Right lobe of liver (tissue), 6 donors: ENCODE data around the gene TCF12. TPM values are rescaled to one million over a fixed set of nuclear protein-coding genes. Genes with fewer than 3 reads are reported as not detected.

Experiments used
- ATAC-seq, 4 donors: fragments of 200-7000 bp; cut with Tn5 transposase; one replicate each; pipeline ENCODE4 v1.9.1; 2020; ENCODE audit warnings: mild to moderate bottlenecking in 4 of 4, moderate library complexity in 4 of 4
- DNase-seq, 3 donors: peaks; one replicate each; pipeline ENCODE4 v3.0.0-alpha.2; 2020
- H3K27ac ChIP-seq, 3 donors: fragments of 200-600 bp; one replicate each; pipeline ENCODE4 v1.8.0; 2022
- H3K27me3 ChIP-seq, 2 donors: fragments of 200-600 bp; one replicate each; pipeline ENCODE4 v1.8.0; 2022
- H3K36me3 ChIP-seq, 4 donors: fragments of 200-600 bp; sonication (generic) in 1 of 4; one replicate each; pipeline versions ENCODE4 v1.5.1 to v1.8.0; 2017 to 2022; ENCODE audit warnings: control low read depth in 1 of 4
- H3K4me1 ChIP-seq, 4 donors: fragments of 200-600 bp; sonication (generic) in 1 of 4; one replicate each; pipeline versions ENCODE4 v1.5.1 to v1.8.0; 2017 to 2022; ENCODE audit warnings: control low read depth in 1 of 4
- H3K4me3 ChIP-seq, 3 donors: fragments of 200-600 bp; one replicate each; pipeline ENCODE4 v1.8.0; 2022
- H3K9me3 ChIP-seq, 4 donors: fragments of 200-600 bp; sonication (generic) in 1 of 4; one replicate each; pipeline versions ENCODE4 v1.5.1 to v1.8.0; 2017 to 2022; ENCODE audit warnings: control low read depth in 1 of 4
- POLR2A ChIP-seq: fragments of 450-650 bp; IDR thresholded peaks from one replicate; pipeline ENCODE4 v1.6.1; 2017; ENCODE audit warnings: antibody characterized with exemption, mild to moderate bottlenecking
- WGBS: methylation state at CpG from one replicate; pipeline ENCODE4 v1.1.6; 2018; ENCODE audit warnings: low coverage, low lambda C conversion rate; ENCODE audit not compliant: insufficient coverage; ENCODE audit errors: missing lambda C conversion rate; 5-methylcytosine and 5-hydroxymethylcytosine counted together
- intact Hi-C, 2 donors: fragments of 100-400 bp; cut with DNase I; formaldehyde crosslinking; loops; one replicate each; pipeline versions ENCODE4 v1.11.2 to v1.14.1; 2022
- total RNA-seq, 6 experiments: library from RNA; depleted of rRNA in 2 of 6; stranded (reverse); fragments of >200 nt in 2 of 6; fragmentation: NEBNext Ultra II Directional in 3 of 6; extraction: Animal tissue kit (Norgen Biotek cat#: 25700) in 3 of 6; gene quantifications; one replicate each; pipeline versions ENCODE4 v1.1.0 to v1.2.4, GENCODE V29; 2016 to 2023
- TF ChIP-seq, protein P1 (sequence below), 4 donors: fragments of 200-600 bp in 3 of 4; fragments of 450-650 bp in 1 of 4; IDR thresholded peaks; one replicate each; pipeline versions ENCODE4 v1.5.1 to v1.8.0; 2016 to 2022; ENCODE audit warnings: antibody characterized with exemption in 4 of 4, mild to moderate bottlenecking in 2 of 4
- donor health status: DM: no; HTN: yes; CAD: no.
- donor health status: DM: no; HTN: no; CAD: no.
- donor health status: DM: no; HTN: no; CAD: no.
- donor health status: DM: no; HTN: yes; CAD: no.
- donor health status: DM: no; HTN: yes; CAD: no.

TCF12 gene
- total RNA-seq, 6 experiments from 2014 or later: 28.9 to 41.9 (median 35.3) TPM

- no peak overlapping the region for H3K27ac ChIP-seq
- ATAC-seq (no peak), DNase-seq (no peak)
- intact Hi-C loops: loop anchor here in 1 of 2 donors (10.0 kb wide), 1 partner anchor 53 kb away; no protein-coding TSS in a partner anchor
- WGBS: 89% methylated on average over 1 of the region's 1 CpG
- H3K36me3 ChIP-seq: no peaks in the 10 kb centered on the region
- H3K4me1 ChIP-seq: peaks cover 0 to 18% (median 4%) of the 10 kb centered on the region in 4 donors
- TF ChIP-seq, protein P1, sequence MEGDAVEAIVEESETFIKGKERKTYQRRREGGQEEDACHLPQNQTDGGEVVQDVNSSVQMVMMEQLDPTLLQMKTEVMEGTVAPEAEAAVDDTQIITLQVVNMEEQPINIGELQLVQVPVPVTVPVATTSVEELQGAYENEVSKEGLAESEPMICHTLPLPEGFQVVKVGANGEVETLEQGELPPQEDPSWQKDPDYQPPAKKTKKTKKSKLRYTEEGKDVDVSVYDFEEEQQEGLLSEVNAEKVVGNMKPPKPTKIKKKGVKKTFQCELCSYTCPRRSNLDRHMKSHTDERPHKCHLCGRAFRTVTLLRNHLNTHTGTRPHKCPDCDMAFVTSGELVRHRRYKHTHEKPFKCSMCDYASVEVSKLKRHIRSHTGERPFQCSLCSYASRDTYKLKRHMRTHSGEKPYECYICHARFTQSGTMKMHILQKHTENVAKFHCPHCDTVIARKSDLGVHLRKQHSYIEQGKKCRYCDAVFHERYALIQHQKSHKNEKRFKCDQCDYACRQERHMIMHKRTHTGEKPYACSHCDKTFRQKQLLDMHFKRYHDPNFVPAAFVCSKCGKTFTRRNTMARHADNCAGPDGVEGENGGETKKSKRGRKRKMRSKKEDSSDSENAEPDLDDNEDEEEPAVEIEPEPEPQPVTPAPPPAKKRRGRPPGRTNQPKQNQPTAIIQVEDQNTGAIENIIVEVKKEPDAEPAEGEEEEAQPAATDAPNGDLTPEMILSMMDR (IDR thresholded peaks at IDR 0.05): no peak
- no peak for TF ChIP-seq POLR2A
- peaks cover 0 to 3% (median 0%) of the 10 kb centered on the region in 4 donors for H3K9me3 ChIP-seq
- H3K4me3 ChIP-seq: no peak overlapping the region
- no peaks in the 10 kb centered on the region for H3K27me3 ChIP-seq
Observed at GRCh38 chr15:57152133-57152532, 233.7 kb downstream of the TCF12 start.

DNA sequence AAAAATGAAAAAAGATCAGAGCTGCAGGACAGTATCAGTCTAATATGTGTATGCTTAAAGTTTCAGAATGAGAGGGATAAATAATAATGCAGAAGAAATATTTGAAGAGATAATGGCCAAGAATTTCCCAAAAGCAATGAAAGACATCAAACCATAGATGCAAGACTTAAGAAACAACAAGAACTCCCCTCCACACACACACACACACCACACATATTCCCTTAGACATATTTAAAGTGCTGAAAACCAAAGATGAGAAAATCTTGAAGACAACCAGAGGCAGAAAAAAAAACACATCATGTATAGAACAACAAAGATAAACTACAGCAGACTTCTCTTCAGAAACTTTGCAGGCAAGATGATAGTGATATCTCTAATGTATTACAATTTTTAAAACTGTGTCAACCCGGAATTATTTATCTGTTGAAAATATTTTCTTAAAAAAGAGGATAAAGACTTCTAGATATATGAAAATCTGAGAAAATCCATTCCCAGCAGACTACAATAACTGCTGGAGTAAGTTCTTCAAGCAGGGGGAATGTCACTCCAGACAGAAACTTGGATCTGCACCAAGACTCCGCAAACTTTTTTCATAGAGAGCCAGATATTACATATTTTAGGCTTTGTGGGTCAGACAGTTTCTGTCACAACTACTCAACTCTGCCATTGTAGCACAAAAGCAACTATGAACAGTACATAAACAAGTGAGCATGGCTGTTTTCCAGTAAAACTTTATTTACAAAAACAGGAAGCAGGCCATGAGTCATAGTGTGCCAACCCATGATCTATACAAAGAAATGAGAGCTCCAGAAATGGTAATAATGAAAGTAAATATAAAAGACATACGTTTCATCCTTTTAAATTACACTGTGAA, 234.5 kb downstream of the TCF12 start:
- peaks cover 0 to 12% (median 4%) of the 10 kb centered on the region in 4 donors for H3K4me1 ChIP-seq
- H3K36me3 ChIP-seq: no peaks in the 10 kb centered on the region
- WGBS: 54% methylated on average over 3 of the region's 3 CpGs
- peak; percentile 60 to 74 (median 72) for ATAC-seq
- no peak overlapping the region for H3K4me3 ChIP-seq
- no peak for DNase-seq
- H3K27me3 ChIP-seq: no peaks in the 10 kb centered on the region
- intact Hi-C loops: loop anchor here in 1 of 2 donors (10.0 kb wide), 1 partner anchor 52 kb away; no protein-coding TSS in a partner anchor
- H3K27ac ChIP-seq: no peak overlapping the region
- H3K9me3 ChIP-seq: peaks cover 0 to 3% (median 0%) of the 10 kb centered on the region in 4 donors
- TF ChIP-seq POLR2A: no peak
- TF ChIP-seq, protein P1 (IDR thresholded peaks at IDR 0.05): no peak

DNA sequence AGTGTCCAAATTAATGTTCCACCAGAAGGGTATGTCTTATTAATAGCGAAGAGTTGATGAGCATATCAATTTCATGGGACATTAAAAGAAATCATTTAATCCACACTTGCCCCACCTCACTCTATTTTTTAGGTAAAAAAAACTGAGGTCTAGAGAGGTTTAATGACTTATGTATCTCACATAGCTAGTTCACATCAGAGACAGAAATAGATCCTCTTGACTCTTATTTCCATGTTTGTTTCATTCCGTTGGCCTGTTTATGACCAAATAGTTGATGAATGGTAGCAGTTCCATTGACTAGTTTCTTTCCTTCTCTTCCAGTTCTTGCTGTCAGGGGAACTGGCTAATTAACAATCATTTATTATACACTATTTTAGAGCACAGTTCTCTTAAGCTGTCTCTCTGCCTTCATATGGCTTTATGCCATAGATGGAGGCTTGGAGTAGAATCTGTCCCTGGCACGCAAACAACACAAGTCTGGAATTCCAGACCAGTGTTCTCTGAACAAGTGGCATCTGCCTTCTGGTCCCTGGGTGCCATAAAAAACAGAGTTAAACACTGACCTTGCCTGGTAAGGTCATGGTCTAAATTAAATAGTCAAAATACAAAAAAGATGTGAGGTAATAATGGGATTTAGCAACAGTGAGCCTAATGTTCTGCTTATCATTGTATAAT, 237.9 kb downstream of the TCF12 start:
- Histone ChIP-seq H3K27me3 (no peaks in the 10 kb centered on the region), H3K36me3 (no peaks in the 10 kb centered on the region), H3K9me3 (peaks cover 0 to 3% (median 0%) of the 10 kb centered on the region in 4 donors), H3K4me1 (peaks cover 0 to 8% (median 2%) of the 10 kb centered on the region in 4 donors), H3K27ac (no peak overlapping the region), H3K4me3 (no peak overlapping the region)
- WGBS: 45% methylated on average over 3 of the region's 3 CpGs
- DNase-seq (peak in 1 of 3 donors; percentile 61), ATAC-seq (peak; percentile 27 to 77 (median 64))
- intact Hi-C loops: loop anchor here in 1 of 2 donors (10.0 kb wide), 1 partner anchor 48 kb away; no protein-coding TSS in a partner anchor
- TF ChIP-seq POLR2A: no peak
- TF ChIP-seq, protein P1 (IDR thresholded peaks at IDR 0.05): no peak

DNA sequence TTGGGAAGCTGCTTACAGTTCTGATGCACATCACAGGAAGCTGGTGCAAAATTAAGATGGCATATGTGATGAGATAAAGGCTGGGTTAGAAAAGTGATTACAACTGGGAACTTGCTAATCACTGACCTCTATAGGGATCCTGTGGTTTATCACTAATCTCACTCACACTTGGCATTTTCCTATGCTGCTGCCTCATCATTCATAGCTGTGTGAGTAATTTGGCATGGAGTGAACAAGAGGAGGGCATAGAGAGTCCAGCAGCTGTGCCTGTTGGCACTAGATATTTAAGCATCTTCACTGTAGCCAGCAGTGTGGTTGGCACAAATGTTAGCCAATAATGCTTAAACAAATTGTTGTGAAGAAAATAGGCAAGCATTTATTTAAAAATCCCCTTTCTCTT, 240.1 kb downstream of the TCF12 start:
- H3K4me3 ChIP-seq: no peak overlapping the region
- peak; percentile 43 to 88 (median 58) for ATAC-seq
- H3K27ac ChIP-seq: no peak overlapping the region
- no peaks in the 10 kb centered on the region for H3K27me3 ChIP-seq
- no peak for DNase-seq
- TF ChIP-seq POLR2A: no peak
- H3K4me1 ChIP-seq: peaks cover 0 to 8% (median 0%) of the 10 kb centered on the region in 4 donors
- intact Hi-C loops: loop anchor here in 1 of 2 donors (10.0 kb wide), 1 partner anchor 46 kb away; no protein-coding TSS in a partner anchor
- no peaks in the 10 kb centered on the region for H3K36me3 ChIP-seq
- H3K9me3 ChIP-seq: no peaks in the 10 kb centered on the region
